K562 (cell line): ENCODE data around the gene CD2. TPM values are rescaled to one million over a fixed set of nuclear protein-coding genes. Genes with fewer than 3 reads are reported as not detected.

Experiments
- ARID3B ChIP-seq: fragments of 250-450 bp; sonication (Bioruptor Pico); IDR thresholded peaks from 2 replicates; pipeline ENCODE4 v1.4.0; 2020; ENCODE audit warnings: borderline replicate concordance
- CHD2 ChIP-seq: IDR thresholded peaks from 2 replicates; pipeline ENCODE4 v1.6.1; 2011; ENCODE audit warnings: low read depth, low read length
- COPS2 ChIP-seq: fragments of 450-650 bp; conservative IDR thresholded peaks from 2 replicates; pipeline ENCODE4 v1.6.1; 2016; ENCODE audit warnings: mild to moderate bottlenecking, moderate library complexity
- DEAF1 ChIP-seq: fragments of 450-650 bp; formaldehyde crosslinking; IDR thresholded peaks from 2 replicates; pipeline ENCODE4 v1.4.0; 2020; ENCODE audit warnings: mild to moderate bottlenecking, moderate library complexity
- ESRRA ChIP-seq: fragments of 450-650 bp; IDR thresholded peaks from 2 replicates; pipeline ENCODE4 v1.6.1; 2014; ENCODE audit warnings: low read depth, mild to moderate bottlenecking, moderate library complexity, borderline replicate concordance
- JUNB ChIP-seq: fragments of 450-650 bp; formaldehyde crosslinking; conservative IDR thresholded peaks from 2 replicates; pipeline ENCODE4 v1.4.0; 2020; ENCODE audit warnings: mild to moderate bottlenecking
- MAX ChIP-seq: sonication (generic); formaldehyde crosslinking; IDR thresholded peaks from 2 replicates; pipeline ENCODE4 v1.9.0; 2022; ENCODE audit warnings: mild to moderate bottlenecking, missing genetic modification reagents
- MCM2 ChIP-seq: fragments of 450-650 bp; IDR thresholded peaks from 2 replicates; pipeline ENCODE4 v1.6.1; 2017; ENCODE audit warnings: low read depth, mild to moderate bottlenecking
- NCOA6 ChIP-seq: fragments of 450-650 bp; IDR thresholded peaks from 2 replicates; pipeline ENCODE4 v1.6.1; 2017; ENCODE audit warnings: mild to moderate bottlenecking
- PTRF ChIP-seq: fragments of 450-650 bp; IDR thresholded peaks from 2 replicates; pipeline ENCODE4 v1.6.1; 2016; ENCODE audit warnings: mild to moderate bottlenecking, missing genetic modification characterization, missing compliant biosample characterization
- SREBF1 ChIP-seq: fragments of 150-350 bp; IDR thresholded peaks from 2 replicates; pipeline ENCODE4 v1.6.1; 2014; ENCODE audit warnings: antibody characterized with exemption, low read depth, low read length, borderline replicate concordance
- WHSC1 ChIP-seq: IDR thresholded peaks from one replicate; pipeline ENCODE4 v1.6.1; 2012; ENCODE audit warnings: low read length, control low read depth, inconsistent platforms
- YY1 ChIP-seq, 3 experiments: IDR thresholded peaks; 2 replicates each; pipeline ENCODE4 v1.6.1; 2011; ENCODE audit warnings: low read length in 2 of 3, mild to moderate bottlenecking in 2 of 3, moderate library complexity in 2 of 3, borderline replicate concordance in 1 of 3, control low read depth in 1 of 3, low read depth in 1 of 3; ENCODE audit not compliant: insufficient read depth in 3 of 3, insufficient replicate concordance in 2 of 3, control insufficient read depth in 1 of 3, insufficient read length in 1 of 3; ENCODE audit errors: extremely low read depth in 1 of 3
- ZNF184 ChIP-seq: sonication (generic); formaldehyde crosslinking; IDR thresholded peaks from 2 replicates; pipeline ENCODE4 v1.5.0; 2020; ENCODE audit warnings: missing genetic modification reagents
- ZNF318 ChIP-seq, 2 experiments: fragments of 450-650 bp; IDR thresholded peaks; 2 replicates each; pipeline ENCODE4 v1.6.1; 2016; ENCODE audit warnings: mild to moderate bottlenecking in 2 of 2, borderline replicate concordance in 1 of 2, low read depth in 1 of 2, moderate library complexity in 1 of 2
- ZNF584 ChIP-seq: fragments of 200-800 bp; sonication (Bioruptor generic); IDR thresholded peaks from 2 replicates; pipeline ENCODE4 v1.6.1; 2016; ENCODE audit warnings: low read depth, mild to moderate bottlenecking, missing genetic modification characterization, missing compliant biosample characterization
- polyA plus RNA-seq, 8 experiments: library from polyadenylated mRNA; depleted of rRNA in 4 of 8; stranded (reverse) in 5 of 8; unstranded in 3 of 8; fragments of >200 nt; fragmentation: Nextera tagmentation in 2 of 8; fragmentation: Illumina TruSeq in 1 of 8; extraction: Ambion mirVana in 2 of 8; extraction: Trizol in 1 of 8; gene quantifications; 2 replicates each; pipeline versions ENCODE4 v1.2.1 to v1.2.3, GENCODE V29; 2011 to 2014; ENCODE audit warnings: inconsistent platforms in 1 of 8, missing spikeins in 1 of 8
- total RNA-seq, 7 experiments: library from RNA; depleted of rRNA in 6 of 7; stranded (reverse); fragments of >200 nt in 6 of 7; fragmentation: Illumina TruSeq in 2 of 7; extraction: Trizol in 2 of 7; gene quantifications; 2 replicates each; pipeline versions ENCODE4 v1.2.1 to v1.2.3, GENCODE V29; 2011 to 2021; ENCODE audit warnings: low replicate concordance in 1 of 7

Gene CD2
- total and polyA plus RNA-seq, 9 of the 15 experiments (the other 6 are each of a cell fraction or from before 2014, with no cell fraction given): 0.07 to 0.16 TPM; not detected in 7

- TF ChIP-seq MCM2 (no peak), PTRF (no peak), NCOA6 (no peak), ZNF584 (CRISPR knock-in tag) (no peak), ARID3B (CRISPR knock-in tag) (no peak), ZNF318 (IDR thresholded peaks at IDR 0.05; ENCODE audit: borderline replicate concordance in 1 of 2, low read depth in 1 of 2) (no peak), JUNB (CRISPR knock-in tag) (no peak), ZNF184 (CRISPR knock-in tag) (no peak), CHD2 (no peak), SREBF1 (no peak), COPS2 (no peak), MAX (CRISPR knock-in tag) (no peak), YY1 (IDR thresholded peaks at IDR 0.05; ENCODE audit: borderline replicate concordance in 1 of 3, control insufficient read depth in 1 of 3, extremely low read depth in 1 of 3, insufficient read depth in 3 of 3, insufficient read length in 1 of 3, insufficient replicate concordance in 2 of 3, low read depth in 1 of 3, low read length in 2 of 3) (no peak), DEAF1 (CRISPR knock-in tag) (no peak), ESRRA (peak; percentile 40; the same call in 1 of the 2 replicates), WHSC1 (no peak)
These were observed 9.0 kb downstream of the CD2 start (continued) for GRCh38 chr1:116763116-116763786.
